Endothelial cell of umbilical vein (primary cell): Measurements from ENCODE around the gene SEMA5A. TPM values are rescaled to one million over a fixed set of nuclear protein-coding genes. Genes with fewer than 3 reads are reported as not detected.

ENCODE experiments used
- BruUV-seq: library from RNA; stranded (reverse); fragments of 400-500 nt; replicated peaks from 2 replicates; lab custom pipeline; 2021; lab: Mats Ljungman, UMichigan
- CTCF ChIA-PET: fragments of 300-600, 350-600 bp; sonication (Branson Sonifier 250); formaldehyde crosslinking; loops from one replicate; lab custom pipeline; 2021; ENCODE audit warnings: antibody characterized with exemption, inconsistent platforms; lab: Charles Lee
- POLR2A ChIA-PET: fragments of 300-600, 350-600 bp; sonication (Branson Sonifier 250); formaldehyde crosslinking; loops from one replicate; lab custom pipeline; 2021; ENCODE audit warnings: antibody characterized with exemption, inconsistent platforms; lab: Charles Lee
- DNase-seq: peaks from one replicate; pipeline ENCODE4 v3.0.0-alpha.2; 2011; ENCODE audit warnings: low read depth, low spot score
- FAIRE-seq: peaks from 2 replicates; lab custom pipeline; 2011; peaks lifted over from hg19 to GRCh38; lab: Jason Lieb, UNC
- H2AFZ ChIP-seq: 2 replicates; pipeline ENCODE4 v1.6.0; 2012; ENCODE audit warnings: low read depth, low read length, control low read depth, inconsistent platforms
- H3K27ac ChIP-seq: 2 replicates; pipeline ENCODE4 v1.5.1; 2011; ENCODE audit warnings: low read depth, mild to moderate bottlenecking, control low read depth, low read length, moderate library complexity; ENCODE audit not compliant: insufficient read depth
- H3K27me3 ChIP-seq, 2 experiments: 2 replicates each; pipeline versions ENCODE4 v1.6.0 to v1.6.1; 2011; ENCODE audit warnings: low read length in 2 of 2, mixed read lengths in 1 of 2; ENCODE audit not compliant: control insufficient read depth in 2 of 2, insufficient read depth in 2 of 2
- H3K36me3 ChIP-seq, 2 experiments: 2 replicates in 1 of 2; 3 replicates in 1 of 2; pipeline ENCODE4 v1.5.1; 2011; ENCODE audit warnings: low read length in 2 of 2, mild to moderate bottlenecking in 1 of 2, moderate library complexity in 1 of 2; ENCODE audit not compliant: control insufficient read depth in 2 of 2, insufficient read depth in 2 of 2; ENCODE audit errors: extremely low read depth in 1 of 2
- H3K4me1 ChIP-seq: 3 replicates; pipeline ENCODE4 v1.5.1; 2011; ENCODE audit warnings: mild to moderate bottlenecking, low read length; ENCODE audit not compliant: control insufficient read depth, insufficient read depth; ENCODE audit errors: extremely low read depth
- H3K4me2 ChIP-seq: 2 replicates; pipeline ENCODE4 v1.6.1; 2011; ENCODE audit warnings: low read length, control low read depth, mixed read lengths; ENCODE audit not compliant: insufficient read depth
- H3K4me3 ChIP-seq, 3 experiments: fragments of 200-600 bp in 1 of 3; sonication (generic), shearing (Covaris generic) in 1 of 3; replicated peaks in 1 of 3; 2 replicates each; pipeline ENCODE4 v1.5.1; 2011 to 2016; ENCODE audit warnings: control low read depth in 3 of 3, low read length in 3 of 3, mild to moderate bottlenecking in 2 of 3, inconsistent platforms in 1 of 3, low read depth in 1 of 3, moderate library complexity in 1 of 3; ENCODE audit not compliant: insufficient read depth in 1 of 3
- H3K79me2 ChIP-seq: 2 replicates; pipeline ENCODE4 v1.6.0; 2012; ENCODE audit warnings: low read length, inconsistent platforms; ENCODE audit not compliant: control insufficient read depth, insufficient read depth
- H3K9ac ChIP-seq: replicated peaks from 2 replicates; pipeline ENCODE3; 2011; ENCODE audit warnings: low read length, control low read depth; ENCODE audit not compliant: insufficient read depth; ENCODE audit errors: extremely low read depth
- H3K9me1 ChIP-seq: replicated peaks from 3 replicates; pipeline ENCODE4 v1.6.0; 2011; ENCODE audit warnings: mild to moderate bottlenecking, low read length; ENCODE audit not compliant: control insufficient read depth, insufficient read depth; ENCODE audit errors: extremely low read depth
- H3K9me3 ChIP-seq: replicated peaks from 2 replicates; pipeline ENCODE4 v1.5.1; 2012; ENCODE audit warnings: low read length, inconsistent platforms; ENCODE audit not compliant: control insufficient read depth, insufficient read depth
- H4K20me1 ChIP-seq: replicated peaks from 2 replicates; pipeline ENCODE3; 2011; ENCODE audit warnings: mild to moderate bottlenecking, low read length; ENCODE audit not compliant: control insufficient read depth, insufficient read depth; ENCODE audit errors: extremely low read depth
- CTCF ChIP-seq, 2 donors: IDR thresholded peaks; 1 replicate in 1 of 2; 2 replicates in 1 of 2; pipeline ENCODE4 v1.5.1; 2011; ENCODE audit warnings: low read length in 2 of 2, mild to moderate bottlenecking in 2 of 2, moderate library complexity in 2 of 2, control low read depth in 1 of 2, inconsistent platforms in 1 of 2, low read depth in 1 of 2; ENCODE audit not compliant: insufficient read depth in 1 of 2; ENCODE audit errors: extremely low read depth in 1 of 2
- EZH2 ChIP-seq: IDR thresholded peaks from 2 replicates; pipeline ENCODE4 v1.6.1; 2012; ENCODE audit warnings: borderline replicate concordance, low read depth, mild to moderate bottlenecking, moderate library complexity, low read length, inconsistent platforms; ENCODE audit not compliant: severe bottlenecking
- FOS ChIP-seq: IDR thresholded peaks from 2 replicates; pipeline ENCODE4 v1.6.1; 2011; ENCODE audit warnings: mild to moderate bottlenecking, low read length, moderate library complexity, borderline replicate concordance; ENCODE audit not compliant: insufficient read depth
- GATA2 ChIP-seq: IDR thresholded peaks from 2 replicates; pipeline ENCODE4 v1.7.0; 2011; ENCODE audit warnings: low read depth, mild to moderate bottlenecking, moderate library complexity, mixed read lengths, low read length; ENCODE audit not compliant: insufficient read length, insufficient read depth
- JUN ChIP-seq: IDR thresholded peaks from 2 replicates; pipeline ENCODE4 v1.6.1; 2011; ENCODE audit warnings: borderline replicate concordance, low read depth; ENCODE audit not compliant: insufficient read length, insufficient read depth
- MAX ChIP-seq: IDR thresholded peaks from 2 replicates; pipeline ENCODE4 v1.6.1; 2011; ENCODE audit not compliant: insufficient read depth, insufficient read length
- MYC ChIP-seq: IDR thresholded peaks from one replicate; pipeline ENCODE4 v1.6.1; 2011; ENCODE audit warnings: mild to moderate bottlenecking, low read depth, low read length
- POLR2A ChIP-seq: IDR thresholded peaks from 2 replicates; pipeline ENCODE4 v1.6.1; 2012; ENCODE audit warnings: low read depth, mild to moderate bottlenecking, control low read depth, low read length
- POLR2AphosphoS5 ChIP-seq: IDR thresholded peaks from 2 replicates; pipeline ENCODE4 v1.6.1; 2012; ENCODE audit warnings: low read depth, mild to moderate bottlenecking, control low read depth, low read length, moderate library complexity; ENCODE audit not compliant: insufficient read depth
- dilution Hi-C: fragments of 300-500 bp; cut with MboI; formaldehyde crosslinking; loops from one replicate; pipeline ENCODE4 v1.15.0; 2019; ENCODE audit warnings: low sequenced_read_pairs; ENCODE audit not compliant: extremely low pct_ligation_motif_present
- intact Hi-C: fragments of 100-400 bp; cut with micrococcal nuclease; formaldehyde crosslinking; loops from one replicate; pipeline ENCODE4 v1.10.0; 2022
- polyA plus RNA-seq, 4 experiments: library from polyadenylated mRNA; depleted of rRNA in 3 of 4; stranded (reverse) in 3 of 4; unstranded in 1 of 4; fragments of >200 nt; gene quantifications; 2 replicates each; pipeline versions ENCODE4 v1.2.1 to v1.2.3, GENCODE V29; 2011 to 2012; ENCODE audit warnings: missing spikeins in 1 of 4
- total RNA-seq: library from RNA; stranded (reverse); gene quantifications from 2 replicates; pipeline ENCODE4 v1.2.3, GENCODE V29; 2021

The SEMA5A gene
- total and polyA plus RNA-seq, 2 donors (not counting 3 experiments of a cell fraction or from before 2014, with no cell fraction given): 0.04 to 0.06 TPM

- no peaks in the 10 kb centered on the region for H3K4me1 ChIP-seq
- DNase-seq (no peak), FAIRE-seq (no peak)
- intact Hi-C loops (no loop called here), dilution Hi-C loops (no loop called here)
- no peak overlapping the region for H3K27ac ChIP-seq
- H2AFZ ChIP-seq: no peak overlapping the region
- H3K79me2 ChIP-seq: no peaks in the 10 kb centered on the region
- no peak overlapping the region for H3K4me3 ChIP-seq
- no peak for TF ChIP-seq MAX
- no peak for TF ChIP-seq POLR2A
- TF ChIP-seq EZH2: no peak
- ChIA-PET POLR2A (no interaction called here), CTCF (no interaction called here)
- H3K4me2 ChIP-seq: no peak overlapping the region
- H3K9me1 ChIP-seq: no peaks in the 10 kb centered on the region
- no peaks in the 10 kb centered on the region for H3K9me3 ChIP-seq
- H3K9ac ChIP-seq: no peak overlapping the region
- no peaks in the 10 kb centered on the region for H3K27me3 ChIP-seq
- H4K20me1 ChIP-seq: no peaks in the 10 kb centered on the region
- H3K36me3 ChIP-seq: no peaks in the 10 kb centered on the region
- no TSS peak for BruUV-seq
Observed at GRCh38 chr5:9382522-9382921, 163.4 kb downstream of the SEMA5A start.

GRCh38 chr5:9381464-9381863 is 164.4 kb downstream of the SEMA5A start:
- Histone ChIP-seq H3K4me3 (no peak overlapping the region), H3K9ac (no peak overlapping the region), H2AFZ (no peak overlapping the region), H3K4me2 (no peak overlapping the region), H3K9me1 (no peaks in the 10 kb centered on the region), H3K4me1 (no peaks in the 10 kb centered on the region), H3K79me2 (no peaks in the 10 kb centered on the region), H3K27me3 (no peaks in the 10 kb centered on the region), H3K27ac (no peak overlapping the region), H3K36me3 (no peaks in the 10 kb centered on the region), H3K9me3 (no peaks in the 10 kb centered on the region), H4K20me1 (no peaks in the 10 kb centered on the region)
- BruUV-seq: no TSS peak
- intact Hi-C loops (no loop called here), dilution Hi-C loops (no loop called here)
- FAIRE-seq: no peak
- ChIA-PET CTCF (no interaction called here), POLR2A (no interaction called here)
- DNase-seq: no peak
- no peak for TF ChIP-seq GATA2
- no peak for TF ChIP-seq EZH2
- no peak for TF ChIP-seq MAX
- no peak for TF ChIP-seq MYC
- TF ChIP-seq POLR2A: no peak
- no peak for TF ChIP-seq FOS
- no peak for TF ChIP-seq CTCF (IDR thresholded peaks at IDR 0.05; ENCODE audit: extremely low read depth in 1 of 2, insufficient read depth in 1 of 2, low read depth in 1 of 2, low read length in 2 of 2)
- TF ChIP-seq JUN: no peak
- TF ChIP-seq POLR2AphosphoS5: no peak
